Smooth muscle cell of the brain vasculature (primary cell): ENCODE data around the gene ACACB.

Experiments
- DNase-seq: peaks from one replicate; pipeline ENCODE4 v3.0.0-alpha.2; 2012; ENCODE audit warnings: low read depth, low spot score

The ACACB gene

GRCh38 chr12:109255377-109255776, 139.0 kb downstream of the ACACB start:
- no peak for DNase-seq

- DNase-seq: no peak
Observed at GRCh38 chr12:109256011-109256410, 139.6 kb downstream of the ACACB start.

- DNase-seq: no peak
Observed at GRCh38 chr12:109258201-109258600, 141.8 kb downstream of the ACACB start.

- DNase-seq: no peak
Observed at GRCh38 chr12:109258607-109259544, 142.5 kb downstream of the ACACB start.

GRCh38 chr12:109259545-109259895, 143.1 kb downstream of the ACACB start:
- DNase-seq: no peak

GRCh38 chr12:109261087-109261486, 144.7 kb downstream of the ACACB start:
- no peak for DNase-seq

- DNase-seq: no peak
Observed at GRCh38 chr12:109261939-109262338, 145.6 kb downstream of the ACACB start.

- DNase-seq: no peak
Observed at GRCh38 chr12:109263439-109263838, 147.1 kb downstream of the ACACB start.

- no peak for DNase-seq
Observed at GRCh38 chr12:109264095-109264942, 147.9 kb downstream of the ACACB start.

- no peak for DNase-seq
Observed at GRCh38 chr12:109264943-109265650, 148.7 kb downstream of the ACACB start.

- DNase-seq: no peak
Observed at GRCh38 chr12:109266106-109266879, 149.9 kb downstream of the ACACB start.

GRCh38 chr12:109267361-109267760, 151.0 kb downstream of the ACACB start:
- no peak for DNase-seq

GRCh38 chr12:109268896-109269295, 152.5 kb downstream of the ACACB start:
- no peak for DNase-seq

- DNase-seq: no peak
Observed at GRCh38 chr12:109269428-109269827, 153.0 kb downstream of the ACACB start.

GRCh38 chr12:109270494-109270893, 154.1 kb downstream of the ACACB start:
- no peak for DNase-seq

- DNase-seq: no peak
Observed at GRCh38 chr12:109271418-109271817, 155.0 kb downstream of the ACACB start.

- no peak for DNase-seq
Observed at GRCh38 chr12:109273354-109273753, 157.0 kb downstream of the ACACB start.

GRCh38 chr12:109274381-109274780, 158.0 kb downstream of the ACACB start:
- DNase-seq: no peak

- no peak for DNase-seq
Observed at GRCh38 chr12:109275173-109275572, 158.8 kb downstream of the ACACB start.

GRCh38 chr12:109276160-109276559, 159.8 kb downstream of the ACACB start:
- DNase-seq: no peak

GRCh38 chr12:109277255-109277898, 161.0 kb downstream of the ACACB start:
- no peak for DNase-seq
